GM18498 (cell line): ENCODE data around the gene EXD3.

Experiments used
- ATAC-seq: cut with Tn5 transposase; IDR thresholded peaks from one replicate; pipeline ENCODE4 v1.9.1; 2021; ENCODE audit warnings: mild to moderate bottlenecking, moderate library complexity; ENCODE audit not compliant: unreplicated experiment

Gene EXD3

GRCh38 chr9:137278061-137278701 lies 144.8 kb downstream of the EXD3 start:
- ATAC-seq, result peak; percentile 1

GRCh38 chr9:137277329-137278041 lies 145.5 kb downstream of the EXD3 start, which contains the start of gene TOR4A:
Gene TOR4A, plus strand, starts transcription at chr9:137277726. Its CDS starts 964 bp downstream, at chr9:137278690.
- ATAC-seq, result peak; percentile 74

- no peak for ATAC-seq
Measured at GRCh38 chr9:137276473-137277328, 146.3 kb downstream of the EXD3 start.

GRCh38 chr9:137275588-137276472 lies 147.1 kb downstream of the EXD3 start:
- no peak for ATAC-seq

- ATAC-seq, result no peak
Measured at GRCh38 chr9:137275203-137275587, 147.8 kb downstream of the EXD3 start.

GRCh38 chr9:137273611-137274320 lies 149.2 kb downstream of the EXD3 start:
- ATAC-seq, result no peak

GRCh38 chr9:137273095-137273490 lies 149.9 kb downstream of the EXD3 start:
- ATAC-seq, result no peak

- ATAC-seq, result no peak
Measured at GRCh38 chr9:137272241-137273094, 150.5 kb downstream of the EXD3 start.

GRCh38 chr9:137271696-137272076 lies 151.3 kb downstream of the EXD3 start:
- no peak for ATAC-seq

GRCh38 chr9:137270929-137271695 lies 151.8 kb downstream of the EXD3 start:
- ATAC-seq, result no peak

- ATAC-seq, result no peak
Measured at GRCh38 chr9:137269231-137269772, 153.7 kb downstream of the EXD3 start.

- ATAC-seq, result no peak
Measured at GRCh38 chr9:137268538-137269201, 154.3 kb downstream of the EXD3 start.

GRCh38 chr9:137267933-137268355 lies 155.0 kb downstream of the EXD3 start:
- no peak for ATAC-seq

- no peak for ATAC-seq
Measured at GRCh38 chr9:137266585-137267453, 156.1 kb downstream of the EXD3 start.

GRCh38 chr9:137266162-137266527 lies 156.8 kb downstream of the EXD3 start:
- no peak for ATAC-seq

GRCh38 chr9:137265496-137266161 lies 157.3 kb downstream of the EXD3 start:
- no peak for ATAC-seq
